Measurements from ENCODE around the gene ARL6.
"Not testable (repeated sequence)": the region's sequence is repeated elsewhere in the genome, so short reads cannot be mapped to it uniquely, and the experiment has no call there.

Gene ARL6

GRCh38 chr3:97821774-97822358, 57.3 kb downstream of the ARL6 start, which contains the start of gene CRYBG3:
CRYBG3 (plus strand) TSS chr3:97822011; CDS start chr3:97822207, 196 bp downstream.
- no peak for DNase-seq

DNA sequence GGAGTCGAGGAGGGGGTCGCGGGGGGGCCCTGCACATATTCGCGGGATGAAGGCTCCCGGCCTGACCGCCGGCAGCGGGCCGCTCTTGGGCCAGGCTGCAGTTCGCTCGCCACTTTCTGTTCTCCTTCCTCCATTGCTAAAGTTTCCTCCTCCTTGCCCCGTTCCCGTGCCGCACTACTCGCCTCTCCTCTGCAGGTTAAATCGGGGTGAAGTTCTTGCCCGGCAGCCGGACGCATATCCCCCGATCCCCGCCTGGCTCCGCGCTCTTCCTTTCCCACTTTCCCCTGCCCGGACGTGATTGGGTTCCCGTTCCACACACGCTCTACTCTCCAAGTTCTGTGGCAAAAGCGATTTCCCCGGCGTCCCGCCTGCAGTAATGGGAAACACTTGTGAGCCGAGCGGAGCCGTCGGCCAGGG, 57.8 kb downstream of the ARL6 start:
- DNase-seq, result no peak

GRCh38 chr3:97823046-97824004, 58.8 kb downstream of the ARL6 start:
- DNase-seq, result no peak

DNA sequence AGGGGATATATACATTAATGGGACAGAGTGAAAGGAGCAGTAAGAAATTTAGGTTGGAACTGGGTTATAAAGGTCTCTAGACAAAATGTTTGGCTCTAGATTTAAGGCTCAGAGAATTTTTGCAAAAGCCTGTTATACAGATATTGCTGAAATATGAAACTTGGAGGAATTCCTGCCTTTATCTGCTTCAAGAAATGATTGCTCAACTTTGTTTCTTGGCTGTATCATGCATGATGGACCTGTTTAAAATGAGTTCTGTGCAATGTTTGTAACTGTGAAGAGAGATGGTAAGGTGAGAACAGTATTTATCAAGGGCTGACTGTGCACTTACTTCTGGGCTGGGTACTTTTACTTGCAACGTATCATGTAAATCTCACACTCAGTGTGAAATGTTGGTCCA, 60.5 kb downstream of the ARL6 start:
- no peak for DNase-seq

GRCh38 chr3:97827741-97828471, 63.3 kb downstream of the ARL6 start:
- no peak for DNase-seq

DNA sequence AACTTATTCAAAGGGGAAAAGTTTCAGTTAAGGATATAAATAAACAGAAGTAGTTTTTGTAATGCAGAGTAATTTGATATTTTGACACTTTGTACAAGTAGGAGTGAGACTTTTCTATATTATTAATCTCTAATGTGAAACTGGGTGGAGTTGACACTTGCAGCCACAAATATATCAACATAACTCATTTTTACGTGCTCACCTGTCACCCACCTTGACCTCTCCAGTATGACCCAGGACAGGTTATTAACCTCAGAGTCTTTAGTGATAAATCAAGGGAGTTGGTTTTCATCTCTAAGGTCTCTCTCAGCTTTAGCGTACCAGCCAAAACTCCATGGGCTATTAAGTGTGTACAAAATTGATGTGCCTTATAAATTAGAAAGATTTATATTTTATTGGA, 64.6 kb downstream of the ARL6 start:
- DNase-seq, result no peak

DNA sequence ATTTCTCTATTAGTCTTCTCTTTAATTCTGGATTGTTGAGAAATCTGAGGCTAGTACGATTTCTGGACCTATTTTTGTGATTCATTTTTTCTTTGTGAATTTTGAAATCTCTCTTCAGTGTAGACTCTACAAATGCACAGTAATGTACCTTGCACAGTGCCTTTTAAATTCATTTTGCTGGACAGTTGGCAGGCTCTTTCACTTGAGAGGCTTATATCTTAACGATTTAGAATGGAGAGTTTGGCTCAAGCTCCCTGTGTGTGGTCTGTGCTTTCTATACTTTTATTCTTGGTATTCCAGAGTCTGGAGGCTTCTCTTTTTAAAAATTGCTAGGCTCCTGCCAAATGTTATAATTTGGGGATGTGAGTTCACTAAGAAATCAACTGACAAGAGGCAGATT, 66.1 kb downstream of the ARL6 start:
- no peak for DNase-seq

GRCh38 chr3:97831140-97831539, 66.6 kb downstream of the ARL6 start:
- DNase-seq, result no peak

DNA sequence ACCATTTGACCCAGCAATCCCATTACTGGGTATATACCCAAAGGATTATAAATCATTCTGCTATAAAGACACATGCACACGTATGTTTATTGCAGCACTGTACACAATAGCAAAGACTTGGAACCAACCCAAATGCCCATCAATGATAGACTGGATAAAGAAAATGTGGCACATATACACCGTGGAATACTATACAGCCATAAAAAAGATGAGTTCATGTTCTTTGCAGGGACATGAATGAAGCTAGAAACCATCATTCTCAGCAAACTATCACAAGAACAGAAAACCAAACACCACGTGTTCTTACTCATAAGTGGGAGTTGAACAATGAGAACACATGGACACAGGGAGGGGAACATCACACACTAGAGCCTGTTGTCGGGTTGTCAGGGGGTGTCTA, 68.6 kb downstream of the ARL6 start:
- DNase-seq, result not testable (repeated sequence)

GRCh38 chr3:97835761-97836160, 71.2 kb downstream of the ARL6 start:
- DNase-seq, result no peak

DNA sequence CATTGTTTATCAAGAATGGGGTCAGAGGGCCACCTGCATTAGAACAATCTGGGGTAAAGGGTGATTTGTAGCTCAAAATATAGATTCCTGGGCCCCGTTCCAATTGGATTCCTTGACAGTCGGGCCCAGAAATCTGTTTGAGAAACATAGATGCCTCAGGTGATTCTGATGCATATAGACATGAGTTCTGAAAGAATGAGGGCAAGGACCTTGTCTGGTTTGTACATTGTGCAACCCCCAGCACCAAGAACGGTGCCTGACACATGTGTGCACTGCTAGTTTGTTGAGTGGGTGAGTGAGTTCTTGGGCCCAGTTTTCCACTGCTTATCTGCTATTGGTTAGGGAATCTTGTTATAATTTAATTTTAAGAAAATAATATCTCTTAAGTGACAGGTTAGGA, 73.8 kb downstream of the ARL6 start:
- DNase-seq, result no peak

GRCh38 chr3:97839944-97840343, 75.4 kb downstream of the ARL6 start:
- no peak for DNase-seq

GRCh38 chr3:97841304-97841703, 76.7 kb downstream of the ARL6 start:
- no peak for DNase-seq

DNA sequence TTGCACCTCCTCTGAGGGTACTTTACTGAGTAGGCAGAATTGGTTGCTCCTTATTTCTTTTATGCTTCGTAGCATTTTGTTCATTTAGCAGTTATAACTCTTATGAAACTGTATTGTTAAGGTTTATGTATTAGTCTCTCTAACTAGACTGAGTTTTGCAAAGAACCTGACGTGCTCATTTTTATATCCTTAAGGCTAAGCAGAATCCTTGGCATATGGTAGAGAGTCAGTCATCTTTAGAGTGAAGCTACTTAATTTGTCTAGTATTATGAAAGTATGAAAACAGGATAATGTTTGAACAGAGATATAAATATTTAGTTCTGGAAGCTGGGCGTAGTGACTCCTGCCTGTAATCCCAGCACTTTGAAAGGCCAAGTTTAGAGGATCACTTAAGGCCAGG, 77.4 kb downstream of the ARL6 start:
- DNase-seq, result no peak

DNA sequence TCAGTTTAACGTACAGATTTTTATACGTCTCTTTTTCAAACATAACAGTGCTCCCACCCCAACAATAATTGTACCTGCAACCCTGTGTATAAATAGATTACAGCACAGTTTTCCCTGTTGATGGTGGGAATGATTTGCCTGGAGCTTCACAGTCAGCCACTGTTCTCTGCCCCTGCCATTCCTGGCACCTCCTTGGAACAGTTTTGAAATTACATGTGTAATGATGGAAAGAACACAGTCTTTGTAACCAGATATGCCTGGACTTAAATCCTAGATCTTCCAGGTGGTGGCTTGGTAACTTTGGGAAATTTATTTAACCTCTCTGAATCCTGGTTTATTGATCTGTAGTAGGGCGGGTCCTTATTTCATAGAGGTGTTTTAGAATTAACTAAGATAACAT, 84.2 kb downstream of the ARL6 start:
- no peak for DNase-seq
